Measurements from ENCODE around the gene KANK4.

Gene KANK4

GRCh38 chr1:62288662-62289061 lies 30.6 kb downstream of the KANK4 start:
- no peak overlapping the region for H3K4me2 ChIP-seq (ENCODE audit: insufficient read depth, low read length)
- H3K4me3 ChIP-seq (ENCODE audit: low read depth in 1 of 2, low read length in 2 of 2): no peak overlapping the region
- no peaks in the 10 kb centered on the region for H4K20me1 ChIP-seq (ENCODE audit: insufficient read depth, low read length)
- H3K36me3 ChIP-seq (ENCODE audit: insufficient read depth, low read length): no peaks in the 10 kb centered on the region
- no peak overlapping the region for H2AFZ ChIP-seq (ENCODE audit: low read depth, low read length)
- H3K79me2 ChIP-seq (ENCODE audit: insufficient read depth, low read length): no peaks in the 10 kb centered on the region
- TF ChIP-seq CTCF (IDR thresholded peaks at IDR 0.05; ENCODE audit: borderline replicate concordance, extremely low read depth, low read length, poor library complexity, severe bottlenecking): no peak
- TF ChIP-seq EZH2 (IDR thresholded peaks at IDR 0.05; ENCODE audit: borderline replicate concordance, low read depth, low read length, severe bottlenecking): no peak
- H3K9ac ChIP-seq (ENCODE audit: low read depth, low read length): no peak overlapping the region
- no peaks in the 10 kb centered on the region for H3K4me1 ChIP-seq (ENCODE audit: insufficient read depth, low read length)
- no peak for DNase-seq
- ATAC-seq (ENCODE audit: insufficient read depth, low read depth): no peak
- peaks cover 25% of the 10 kb centered on the region for H3K27me3 ChIP-seq (ENCODE audit: insufficient read depth, low read length, poor library complexity)
- no peaks in the 10 kb centered on the region for H3K9me3 ChIP-seq (ENCODE audit: insufficient read depth, low read length, severe bottlenecking)
- no peak overlapping the region for H3K27ac ChIP-seq (ENCODE audit: low read length)

DNA sequence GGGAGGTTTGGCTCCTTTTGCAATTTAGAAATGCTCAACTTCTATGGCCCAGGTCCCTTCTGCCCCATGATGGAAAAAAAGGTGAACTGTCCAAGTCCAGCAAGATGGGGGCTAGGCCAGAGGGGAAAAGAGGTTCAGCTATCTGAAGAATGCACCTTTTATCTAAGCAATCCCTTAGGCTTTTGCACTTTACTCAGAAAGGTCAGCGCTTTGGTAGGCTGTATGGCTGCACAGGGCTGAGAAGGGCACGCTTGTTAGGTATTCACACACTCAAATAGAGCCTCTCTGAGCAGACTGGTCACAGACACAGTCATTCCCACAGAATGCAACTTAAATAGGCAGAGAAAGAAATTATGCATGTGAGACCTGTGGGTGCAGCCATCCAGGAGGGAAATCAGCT lies 31.0 kb downstream of the KANK4 start:
- Histone ChIP-seq H3K9me3 (ENCODE audit: insufficient read depth, low read length, severe bottlenecking) (no peaks in the 10 kb centered on the region), H3K4me1 (ENCODE audit: insufficient read depth, low read length) (no peaks in the 10 kb centered on the region), H3K9ac (ENCODE audit: low read depth, low read length) (no peak overlapping the region), H3K4me3 (ENCODE audit: low read depth in 1 of 2, low read length in 2 of 2) (no peak overlapping the region), H3K79me2 (ENCODE audit: insufficient read depth, low read length) (no peaks in the 10 kb centered on the region), H3K4me2 (ENCODE audit: insufficient read depth, low read length) (no peak overlapping the region), H2AFZ (ENCODE audit: low read depth, low read length) (no peak overlapping the region), H3K27me3 (ENCODE audit: insufficient read depth, low read length, poor library complexity) (peaks cover 25% of the 10 kb centered on the region), H3K27ac (ENCODE audit: low read length) (no peak overlapping the region), H3K36me3 (ENCODE audit: insufficient read depth, low read length) (no peaks in the 10 kb centered on the region), H4K20me1 (ENCODE audit: insufficient read depth, low read length) (no peaks in the 10 kb centered on the region)
- DNase-seq (no peak), ATAC-seq (ENCODE audit: insufficient read depth, low read depth) (no peak)
- no peak for TF ChIP-seq CTCF (IDR thresholded peaks at IDR 0.05; ENCODE audit: borderline replicate concordance, extremely low read depth, low read length, poor library complexity, severe bottlenecking)
- no peak for TF ChIP-seq EZH2 (IDR thresholded peaks at IDR 0.05; ENCODE audit: borderline replicate concordance, low read depth, low read length, severe bottlenecking)

- no peak overlapping the region for H2AFZ ChIP-seq (ENCODE audit: low read depth, low read length)
- peaks cover 25% of the 10 kb centered on the region for H3K27me3 ChIP-seq (ENCODE audit: insufficient read depth, low read length, poor library complexity)
- H3K4me1 ChIP-seq (ENCODE audit: insufficient read depth, low read length): no peaks in the 10 kb centered on the region
- no peak overlapping the region for H3K27ac ChIP-seq (ENCODE audit: low read length)
- ATAC-seq (ENCODE audit: insufficient read depth, low read depth) (no peak), DNase-seq (no peak)
- H3K9ac ChIP-seq (ENCODE audit: low read depth, low read length): no peak overlapping the region
- H3K4me2 ChIP-seq (ENCODE audit: insufficient read depth, low read length): no peak overlapping the region
- no peaks in the 10 kb centered on the region for H4K20me1 ChIP-seq (ENCODE audit: insufficient read depth, low read length)
- no peak for TF ChIP-seq EZH2 (IDR thresholded peaks at IDR 0.05; ENCODE audit: borderline replicate concordance, low read depth, low read length, severe bottlenecking)
- TF ChIP-seq CTCF (IDR thresholded peaks at IDR 0.05; ENCODE audit: borderline replicate concordance, extremely low read depth, low read length, poor library complexity, severe bottlenecking): no peak
- no peaks in the 10 kb centered on the region for H3K9me3 ChIP-seq (ENCODE audit: insufficient read depth, low read length, severe bottlenecking)
- no peaks in the 10 kb centered on the region for H3K36me3 ChIP-seq (ENCODE audit: insufficient read depth, low read length)
- H3K79me2 ChIP-seq (ENCODE audit: insufficient read depth, low read length): no peaks in the 10 kb centered on the region
- H3K4me3 ChIP-seq (ENCODE audit: low read depth in 1 of 2, low read length in 2 of 2): no peak overlapping the region
These were observed 32.4 kb downstream of the KANK4 start for GRCh38 chr1:62286786-62287224.
